Cortex of kidney (tissue), 1 donor: ENCODE data around the gene MRPS34.
A peak's percentile ranks its signal among the peaks of the same experiment; 100 is the strongest.

Experiments used
- DNase-seq: peaks from one replicate; lab custom pipeline; 2025; lab: John Stamatoyannopoulos, UW

MRPS34 gene

DNA sequence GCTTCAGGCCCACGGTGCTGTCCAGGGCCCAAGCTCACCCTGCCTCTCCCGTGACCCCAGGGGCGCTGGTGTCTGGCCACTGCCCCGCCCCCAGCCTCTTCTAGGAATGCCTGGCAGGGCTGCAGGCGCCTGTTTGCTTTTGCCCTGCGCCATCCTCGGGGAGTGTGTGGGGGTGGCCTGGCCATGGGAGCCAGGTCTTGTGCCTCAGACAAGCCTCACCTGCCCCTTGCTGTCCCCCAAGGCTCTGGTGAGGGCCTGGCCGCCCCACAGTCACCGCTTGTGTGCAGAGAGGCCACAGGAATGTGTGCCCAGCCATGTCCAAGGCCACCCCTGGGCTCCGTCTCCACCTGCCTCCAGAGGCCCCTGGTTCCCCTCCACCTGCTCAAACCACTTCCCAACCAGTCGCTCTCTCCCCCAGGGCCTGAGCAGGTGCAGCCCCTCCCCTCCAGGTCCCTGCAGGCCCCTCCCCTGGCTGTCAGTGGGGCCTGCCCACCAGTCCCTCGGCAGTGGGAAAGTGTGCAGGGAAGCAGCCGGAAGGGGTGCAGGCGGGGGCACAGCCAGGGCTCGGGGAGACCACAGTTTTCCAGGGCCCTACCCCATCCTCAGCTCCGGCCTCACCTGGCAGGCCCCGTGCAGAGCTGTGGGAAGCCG, 21.4 kb upstream of the MRPS34 start:
- no peak for DNase-seq

DNA sequence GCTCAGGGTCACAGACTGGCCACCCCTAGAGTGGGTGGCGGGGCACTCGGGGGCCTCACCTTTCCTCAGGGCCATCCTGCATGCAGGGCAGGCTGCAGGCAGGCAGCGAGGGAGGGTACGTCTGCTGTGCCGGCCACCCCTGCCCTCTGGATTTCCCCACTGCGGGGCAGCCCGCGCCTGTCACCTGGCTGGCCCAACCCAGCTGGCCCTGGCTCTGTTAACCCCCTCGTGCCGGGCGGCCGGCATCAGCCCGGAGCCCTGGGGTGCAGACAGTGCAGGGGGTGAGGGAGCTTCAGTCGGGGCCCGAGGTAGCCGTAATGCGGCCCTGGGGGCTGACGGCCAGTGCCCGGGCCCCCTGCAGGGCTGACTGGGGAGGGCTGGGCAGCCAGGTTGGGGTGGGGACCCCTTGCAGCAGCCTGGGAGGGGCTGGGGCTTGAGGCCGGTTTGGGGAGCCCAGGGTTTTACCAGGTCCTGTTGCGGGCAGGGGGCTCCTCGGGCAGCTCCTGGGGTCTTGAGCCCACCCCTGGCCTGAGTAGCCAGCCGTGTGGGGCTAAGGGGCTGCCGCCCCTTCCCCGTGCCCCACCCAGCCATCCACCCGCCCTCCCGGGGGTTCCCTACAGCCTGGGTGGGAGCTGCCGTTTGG, 20.8 kb upstream of the MRPS34 start, which contains the start of gene IGFALS:
TSS of gene IGFALS (minus strand) at position 128 of the 643 bp plus-strand sequence. CDS start at position 75, 53 bp downstream.
- no peak for DNase-seq

DNA sequence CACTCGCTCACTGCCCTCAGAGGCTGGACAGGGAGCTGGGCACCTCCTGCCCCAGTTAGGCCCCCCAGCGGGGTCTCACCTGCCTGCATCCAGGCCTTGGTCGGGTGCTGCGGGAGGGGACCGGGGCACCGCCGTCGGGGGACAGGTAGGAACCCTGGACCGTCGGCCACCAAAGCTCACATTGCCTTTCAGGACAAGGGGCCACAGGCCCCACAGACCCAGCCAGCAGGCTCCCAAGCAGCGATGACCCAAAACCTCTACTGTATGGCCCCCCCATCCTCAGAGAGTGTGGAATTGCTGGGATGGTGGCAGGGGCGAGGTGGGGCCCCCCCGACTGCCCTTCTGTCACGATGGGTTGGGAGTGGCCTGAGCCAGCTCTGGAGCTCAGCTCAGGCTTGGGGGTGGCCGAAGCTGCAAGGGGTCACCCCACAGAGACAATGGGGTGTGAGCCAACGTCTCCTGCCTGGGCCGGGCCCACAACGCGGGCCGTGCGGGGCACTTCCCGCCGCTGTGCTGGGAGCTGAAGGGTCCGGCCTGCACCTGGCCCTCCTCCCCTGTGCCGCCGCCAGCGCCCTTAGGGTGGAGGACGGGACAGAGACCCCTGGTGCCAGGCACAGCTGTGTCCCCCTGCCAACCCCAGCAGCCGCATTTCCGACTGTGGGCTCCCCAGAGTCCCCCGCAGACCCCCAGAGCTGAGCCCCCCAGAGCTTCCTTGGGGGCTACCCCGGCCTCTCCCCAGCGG, 20.1 kb upstream of the MRPS34 start:
- DNase-seq: no peak

DNA sequence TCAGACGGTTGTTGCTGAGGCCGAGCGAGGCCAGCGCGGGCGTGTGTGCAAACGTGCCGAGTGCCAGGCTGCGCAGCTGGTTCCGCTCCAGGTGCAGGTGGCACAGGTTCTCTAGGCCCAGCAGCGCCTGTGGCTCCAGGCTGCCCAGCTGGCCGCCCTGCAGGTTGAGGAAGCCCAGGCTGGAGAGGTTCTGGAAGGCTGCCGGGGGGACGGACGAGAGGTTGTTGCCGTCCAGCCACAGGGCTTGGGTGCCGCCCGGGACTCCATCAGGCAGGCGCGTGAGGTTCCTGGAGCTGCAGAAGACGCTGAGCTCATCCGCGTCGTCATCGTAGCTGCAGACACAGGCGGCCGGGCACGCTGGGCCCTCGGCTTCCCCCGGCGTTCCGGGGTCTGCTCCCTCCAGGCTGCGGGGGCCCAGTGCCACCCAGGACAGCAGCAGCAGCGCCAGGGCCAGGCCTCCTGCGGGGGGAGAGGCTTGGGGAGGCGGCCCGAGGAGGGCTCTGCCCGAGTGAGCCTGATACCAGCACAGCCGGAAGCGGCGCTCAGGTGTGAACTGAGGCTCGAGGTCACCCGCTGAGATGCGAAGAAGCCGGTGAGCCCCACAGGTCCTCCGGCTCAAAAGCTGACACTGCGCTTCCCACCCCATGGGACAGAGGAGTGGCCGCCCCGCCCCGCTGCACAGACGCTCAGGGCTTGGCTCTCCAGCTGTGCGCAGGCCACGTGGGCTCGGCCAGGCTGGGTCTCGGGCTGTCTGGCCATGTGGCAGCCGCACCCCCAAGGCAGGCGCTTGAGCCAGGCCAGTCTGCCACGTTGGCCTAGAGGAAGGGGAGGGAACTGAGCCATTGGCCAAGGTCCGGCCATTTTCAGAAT, 19.2 kb upstream of the MRPS34 start:
- no peak for DNase-seq

DNA sequence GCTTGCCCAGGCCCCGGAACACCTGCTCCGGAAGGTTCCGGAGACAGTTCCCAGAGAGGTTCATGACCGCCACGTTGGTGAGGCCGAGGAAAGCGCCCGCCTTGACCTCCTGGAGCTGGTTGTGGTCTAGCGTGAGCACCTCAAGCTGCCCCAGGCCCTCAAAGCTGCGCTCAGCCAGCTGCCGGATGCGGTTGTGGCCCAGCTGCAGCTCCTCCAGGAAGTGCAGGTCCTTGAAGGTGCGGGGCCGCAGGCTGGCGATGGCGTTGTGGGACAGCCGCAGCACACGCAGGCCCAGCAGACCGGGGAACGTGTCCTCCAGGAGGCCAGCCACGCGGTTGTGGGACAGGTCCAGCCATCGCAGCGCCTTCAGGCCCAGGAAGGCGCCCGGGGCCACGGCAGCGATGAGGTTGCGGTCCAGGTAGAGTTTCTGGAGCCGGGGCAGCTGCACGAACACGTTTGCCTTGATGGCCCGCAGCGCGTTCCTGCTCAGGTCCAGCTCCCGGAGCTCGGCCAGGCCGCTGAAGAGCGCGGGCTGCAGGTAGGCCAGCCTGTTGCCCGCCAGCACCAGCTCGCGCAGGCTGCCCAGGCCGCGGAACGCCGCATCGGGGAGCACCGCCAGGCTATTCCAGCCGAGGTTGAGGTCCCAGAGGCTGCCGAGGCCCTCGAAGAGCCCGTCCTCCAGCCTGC, 18.5 kb upstream of the MRPS34 start:
- DNase-seq: no peak

DNA sequence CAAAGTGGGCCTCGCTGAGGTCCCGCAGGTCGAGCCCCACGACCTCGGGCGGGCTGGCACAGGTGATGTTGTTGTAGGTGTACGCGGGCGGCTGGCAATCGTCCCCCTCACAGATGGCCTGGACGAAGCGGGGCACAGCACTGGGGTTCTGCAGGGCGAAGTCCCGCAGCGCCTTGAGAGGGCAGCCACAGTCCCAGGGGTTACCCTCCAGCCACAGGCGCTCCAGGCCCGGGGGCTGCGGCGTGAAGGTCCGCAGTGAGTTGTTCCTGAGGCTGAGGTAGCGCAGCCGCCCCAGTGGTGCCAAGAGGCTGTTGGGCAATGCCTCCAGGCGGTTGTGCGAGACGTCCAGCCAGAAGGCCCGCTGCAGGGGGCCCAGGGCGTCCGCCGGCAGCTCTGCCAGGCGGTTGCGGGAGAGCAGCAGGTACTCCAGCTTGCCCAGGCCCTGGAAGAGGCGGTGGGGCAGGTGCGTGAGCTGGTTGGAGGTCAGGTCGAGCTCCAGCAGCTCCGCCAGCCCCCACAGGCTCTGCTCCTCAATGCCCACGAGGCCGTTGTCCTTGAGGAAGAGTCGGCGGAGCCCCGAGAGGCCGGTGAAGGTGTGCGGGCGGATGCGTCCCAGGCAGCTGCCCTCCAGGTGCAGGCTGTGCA, 17.8 kb upstream of the MRPS34 start:
- DNase-seq: no peak

DNA sequence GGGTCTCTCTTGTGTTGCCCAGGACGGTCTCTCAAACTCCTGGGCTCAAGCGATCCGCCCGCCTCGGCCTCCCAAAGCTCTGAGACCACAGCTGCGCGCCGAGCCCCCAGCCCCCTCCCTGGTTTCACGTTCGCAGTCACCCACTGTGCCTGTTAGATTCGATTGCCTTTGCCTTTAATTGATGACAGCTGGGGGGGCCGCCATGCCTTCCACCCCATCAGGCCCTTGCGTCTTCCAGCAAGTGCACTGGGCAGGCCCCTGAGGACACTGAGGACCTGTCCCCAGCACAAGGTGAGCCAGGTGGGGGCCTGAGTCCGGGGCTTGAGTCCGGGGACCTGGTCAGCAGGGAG, 17.3 kb upstream of the MRPS34 start:
- no peak for DNase-seq

DNA sequence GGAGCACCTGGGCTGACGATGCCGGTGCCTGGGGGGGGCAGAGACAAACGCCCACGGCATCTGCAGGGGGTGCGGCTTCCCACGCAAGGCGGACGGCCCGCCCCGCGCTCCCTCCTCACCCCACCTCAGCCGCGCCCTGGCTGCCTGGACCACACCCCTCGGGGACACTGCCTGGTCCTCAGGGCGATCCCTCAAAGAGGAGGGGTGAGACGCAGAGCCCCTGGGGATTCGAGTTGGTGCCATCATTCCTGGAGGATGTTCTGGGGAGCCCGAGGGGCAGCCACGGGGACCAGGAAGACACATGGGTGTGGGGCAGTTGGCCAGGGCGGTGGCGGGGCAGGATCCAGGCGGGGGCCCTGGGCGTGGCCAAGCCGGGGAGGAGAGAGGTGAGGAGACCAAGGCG, 16.7 kb upstream of the MRPS34 start:
- no peak for DNase-seq

DNA sequence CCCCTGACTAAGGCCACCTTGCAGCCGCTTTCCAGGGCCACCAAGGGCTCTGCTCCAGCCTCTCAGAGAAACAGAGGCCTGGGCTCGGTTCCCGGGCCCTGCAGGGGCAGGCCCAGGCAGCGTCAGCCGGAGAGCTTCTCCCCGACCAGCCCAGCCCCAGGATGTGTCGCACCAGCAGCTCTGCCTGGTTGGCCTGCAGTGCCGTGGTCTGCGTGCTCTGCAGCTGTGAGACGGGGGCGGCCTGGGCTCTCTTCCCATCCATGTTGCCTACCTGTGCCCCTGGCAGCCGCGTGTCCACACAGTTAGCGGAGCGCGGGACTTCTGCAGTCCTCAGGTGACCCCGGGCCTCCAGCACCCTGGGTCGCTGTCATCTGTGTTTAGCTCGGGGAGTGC, 15.8 kb upstream of the MRPS34 start:
- DNase-seq: no peak

DNA sequence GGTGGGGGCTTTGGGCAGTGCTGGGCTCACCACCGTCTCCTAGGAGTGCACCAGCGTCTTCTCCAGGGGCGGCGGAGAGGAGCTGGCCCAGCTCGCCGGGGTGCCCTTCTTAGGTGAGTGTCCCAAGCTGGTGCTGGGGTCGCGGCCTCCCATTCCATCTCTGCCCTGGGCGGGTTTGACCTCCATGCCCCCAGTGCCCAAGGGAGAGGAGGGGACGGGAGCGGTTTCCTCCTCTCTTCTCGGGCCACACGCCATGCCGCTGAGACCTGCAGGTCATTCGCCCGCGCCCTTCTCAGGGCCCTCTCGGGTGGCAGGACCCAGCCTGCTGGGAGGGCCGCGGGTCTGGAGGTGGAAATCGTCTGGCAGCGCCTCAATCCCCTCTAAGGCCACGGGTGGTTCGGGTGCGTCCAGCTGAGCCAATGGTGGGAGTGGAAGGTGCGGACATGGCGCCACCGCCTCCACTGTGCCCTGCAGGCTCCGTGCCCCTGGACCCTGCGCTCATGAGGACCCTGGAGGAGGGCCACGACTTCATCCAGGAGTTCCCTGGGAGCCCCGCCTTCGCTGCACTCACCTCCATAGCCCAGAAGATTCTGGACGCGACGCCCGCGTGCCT, 15.3 kb upstream of the MRPS34 start:
- DNase-seq: no peak

DNA sequence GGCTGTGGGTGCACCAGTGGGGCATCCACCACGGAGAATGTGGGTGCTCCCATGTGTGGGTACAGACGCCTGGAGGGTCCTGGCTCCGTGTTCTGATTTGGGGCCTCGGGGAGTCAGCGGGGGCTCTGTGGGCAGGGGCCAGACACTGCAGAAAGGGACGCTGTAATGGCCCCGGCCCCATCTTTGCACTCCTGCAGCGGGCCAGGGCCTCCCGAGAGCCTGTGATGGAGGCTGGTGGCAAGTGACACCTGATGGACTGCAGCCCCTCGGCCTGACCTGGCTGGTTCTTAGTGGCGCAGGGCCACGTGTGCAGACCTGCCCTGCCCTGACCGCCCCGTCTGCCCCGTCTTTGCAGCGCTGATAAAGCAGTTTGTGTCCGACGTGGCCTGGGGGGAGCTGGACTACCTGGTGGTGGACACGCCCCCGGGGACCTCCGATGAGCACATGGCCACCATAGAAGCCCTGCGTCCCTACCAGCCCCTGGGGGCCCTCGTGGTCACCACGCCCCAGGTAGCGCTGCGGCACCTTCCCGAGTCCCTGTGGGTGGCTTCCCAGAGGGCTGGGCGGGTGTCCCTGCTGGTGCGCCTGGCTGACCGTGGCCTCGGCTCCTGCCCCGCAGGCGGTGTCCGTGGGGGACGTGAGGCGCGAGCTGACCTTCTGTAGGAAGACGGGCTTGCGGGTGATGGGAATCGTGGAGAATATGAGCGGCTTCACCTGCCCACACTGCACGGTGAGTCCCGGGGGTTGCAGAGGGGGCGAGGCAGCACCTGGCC, 14.6 kb upstream of the MRPS34 start:
- no peak for DNase-seq

DNA sequence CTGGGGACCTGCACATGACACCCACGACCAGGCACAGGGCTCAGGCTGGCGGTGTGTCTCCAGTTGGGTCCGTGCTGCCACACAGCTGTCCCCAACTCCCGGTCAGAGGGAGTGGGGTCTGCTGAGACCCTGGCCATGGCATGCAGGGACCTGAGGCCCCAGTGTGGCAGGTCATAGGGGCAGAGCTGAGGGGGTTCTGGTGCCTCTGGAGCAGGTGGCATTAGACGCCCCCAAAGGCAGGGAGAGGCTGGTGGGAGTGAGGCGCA, 14.1 kb upstream of the MRPS34 start:
- no peak for DNase-seq

DNA sequence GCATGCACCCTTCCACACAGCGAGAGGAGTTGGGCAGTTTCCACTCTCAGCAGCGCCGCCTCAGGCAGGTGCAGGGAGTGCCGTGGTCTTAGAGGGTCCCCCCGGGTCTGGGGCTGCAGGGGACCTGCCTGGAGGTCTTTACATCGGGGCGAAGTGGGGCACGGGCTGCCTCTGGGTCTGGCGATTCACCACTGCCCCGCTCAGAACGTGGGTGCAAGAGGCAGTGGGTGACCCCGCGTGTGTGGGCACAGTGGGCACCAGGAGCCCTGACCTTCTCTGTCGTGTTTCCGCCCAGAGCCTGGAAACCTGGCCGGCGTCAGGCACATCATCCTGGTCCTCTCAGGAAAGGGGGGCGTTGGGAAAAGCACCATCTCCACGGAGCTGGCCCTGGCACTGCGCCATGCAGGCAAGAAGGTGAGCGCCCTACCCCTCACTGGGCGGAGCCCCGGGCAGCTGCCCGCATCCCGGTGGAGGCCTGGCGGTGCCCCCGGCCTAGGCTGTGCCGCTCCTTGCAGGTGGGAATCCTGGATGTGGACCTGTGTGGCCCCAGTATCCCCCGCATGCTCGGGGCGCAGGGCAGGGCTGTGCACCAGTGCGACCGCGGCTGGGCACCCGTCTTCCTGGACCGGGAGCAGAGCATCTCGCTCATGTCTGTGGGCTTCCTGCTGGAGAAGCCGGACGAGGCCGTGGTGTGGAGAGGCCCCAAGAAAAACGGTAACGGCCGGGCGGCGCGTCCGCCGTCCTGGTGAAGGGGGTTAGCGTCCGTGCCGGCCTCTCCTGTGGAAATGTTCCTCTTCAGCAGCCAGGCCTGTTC, 13.5 kb upstream of the MRPS34 start:
- no peak for DNase-seq

DNA sequence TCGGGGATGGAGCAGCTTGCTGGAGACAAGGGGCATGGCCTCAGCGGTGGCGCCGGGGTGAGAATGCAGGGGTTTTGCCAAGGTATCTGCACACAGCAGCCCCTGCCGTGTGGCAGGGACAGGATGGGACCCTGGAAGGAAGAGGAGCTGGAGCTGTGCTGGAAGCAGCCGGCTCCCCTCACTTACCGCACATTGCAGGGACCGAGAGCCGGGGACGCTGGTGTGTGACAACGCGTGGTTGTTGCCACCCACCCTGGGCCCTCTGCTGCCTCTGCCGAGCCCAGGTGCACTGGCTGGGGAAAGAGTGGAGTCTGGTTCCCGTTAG, 12.9 kb upstream of the MRPS34 start:
- no peak for DNase-seq

DNA sequence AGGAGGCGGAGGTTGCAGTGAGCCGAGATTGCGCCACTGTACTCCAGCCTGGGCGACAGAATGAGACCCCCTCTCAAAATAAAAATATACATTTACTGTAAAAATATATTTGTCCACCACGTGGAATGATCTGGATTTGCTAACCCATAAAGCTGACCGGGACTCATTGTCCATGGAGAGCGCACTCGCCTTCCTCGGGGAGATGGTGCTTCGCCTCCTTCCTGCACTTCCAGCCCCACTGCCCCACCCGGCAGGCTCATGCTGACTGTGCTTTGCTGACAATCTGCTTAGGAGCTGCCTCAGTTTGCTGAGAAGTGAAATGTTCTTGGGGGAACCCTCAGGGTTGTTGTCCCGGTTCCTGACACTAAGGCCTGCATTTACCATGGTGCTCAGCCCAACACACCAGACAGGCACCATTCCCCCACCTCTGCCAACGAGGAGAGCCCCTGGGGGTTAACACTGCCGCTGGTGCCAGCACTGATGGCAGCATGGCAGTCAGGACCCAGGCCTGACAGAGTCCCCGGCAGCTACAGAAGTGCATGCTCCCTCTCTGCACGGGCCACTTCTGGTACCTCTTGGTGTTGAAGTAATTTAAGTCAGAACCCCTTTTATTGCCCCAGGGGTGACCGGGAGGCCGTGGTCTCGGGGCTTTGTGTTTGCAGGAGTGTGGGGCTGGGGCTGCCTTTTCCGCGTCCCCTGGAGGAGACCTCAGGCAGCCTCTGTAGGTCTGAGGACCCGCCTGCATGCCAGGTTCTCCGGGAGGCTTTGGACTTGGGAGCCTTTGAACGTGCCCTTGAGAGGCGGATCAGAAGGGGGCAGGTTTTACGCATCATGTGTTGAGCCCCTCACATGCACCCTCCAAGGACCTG, 12.3 kb upstream of the MRPS34 start:
- no peak for DNase-seq

DNA sequence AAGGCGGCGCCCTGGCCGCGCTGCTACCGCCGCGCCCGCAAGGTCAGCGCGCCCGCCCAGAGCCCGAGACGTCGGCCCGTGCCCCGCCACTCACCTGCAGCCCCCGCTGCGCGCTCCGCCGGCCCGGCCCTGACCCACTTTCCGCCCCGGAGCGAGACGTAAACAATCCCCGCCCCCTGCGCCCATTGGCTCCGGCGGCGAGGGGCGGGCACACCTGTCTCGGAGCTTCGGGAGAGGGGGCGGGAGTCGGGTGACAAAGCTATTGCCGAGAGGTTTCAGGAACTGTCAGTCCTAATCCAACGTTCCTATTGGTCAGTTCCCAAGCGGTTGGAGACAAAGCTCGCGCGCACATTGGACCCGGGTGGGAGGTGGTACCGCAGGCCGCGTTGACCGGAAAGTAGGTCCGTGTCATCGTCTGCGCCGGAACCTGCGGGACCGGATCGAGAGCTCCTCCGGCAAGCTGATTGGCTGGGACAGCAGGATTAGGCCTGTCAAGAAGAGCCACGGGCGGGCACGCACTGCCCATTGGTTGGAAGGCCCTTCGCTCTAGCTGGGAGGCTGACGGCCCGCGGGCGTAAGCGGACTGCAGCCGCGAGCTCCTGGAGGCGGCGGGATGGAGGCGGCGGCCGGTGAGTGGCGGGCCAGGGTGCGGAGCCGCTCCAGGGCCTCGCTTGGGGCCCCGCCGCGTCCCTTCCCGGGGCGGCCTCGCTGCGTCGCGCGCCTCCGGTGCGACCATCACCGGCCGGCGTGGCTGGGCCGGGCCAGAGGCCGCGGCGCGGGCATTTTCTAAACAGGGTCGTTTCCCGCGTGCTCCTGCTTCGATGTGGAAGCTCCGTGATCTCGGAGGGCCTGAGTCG, 9.7 kb upstream of the MRPS34 start, which contains the start of the genes NUBP2 and SPSB3:
TSS of gene NUBP2 (plus strand) at position 553 of the 857 bp plus-strand sequence. CDS start at position 614, 61 bp downstream.
TSS of gene SPSB3 (minus strand) at position 164 of the 857 bp plus-strand sequence. CDS start 1,088 bp downstream, outside the sequence.
- DNase-seq: peak; percentile 100

DNA sequence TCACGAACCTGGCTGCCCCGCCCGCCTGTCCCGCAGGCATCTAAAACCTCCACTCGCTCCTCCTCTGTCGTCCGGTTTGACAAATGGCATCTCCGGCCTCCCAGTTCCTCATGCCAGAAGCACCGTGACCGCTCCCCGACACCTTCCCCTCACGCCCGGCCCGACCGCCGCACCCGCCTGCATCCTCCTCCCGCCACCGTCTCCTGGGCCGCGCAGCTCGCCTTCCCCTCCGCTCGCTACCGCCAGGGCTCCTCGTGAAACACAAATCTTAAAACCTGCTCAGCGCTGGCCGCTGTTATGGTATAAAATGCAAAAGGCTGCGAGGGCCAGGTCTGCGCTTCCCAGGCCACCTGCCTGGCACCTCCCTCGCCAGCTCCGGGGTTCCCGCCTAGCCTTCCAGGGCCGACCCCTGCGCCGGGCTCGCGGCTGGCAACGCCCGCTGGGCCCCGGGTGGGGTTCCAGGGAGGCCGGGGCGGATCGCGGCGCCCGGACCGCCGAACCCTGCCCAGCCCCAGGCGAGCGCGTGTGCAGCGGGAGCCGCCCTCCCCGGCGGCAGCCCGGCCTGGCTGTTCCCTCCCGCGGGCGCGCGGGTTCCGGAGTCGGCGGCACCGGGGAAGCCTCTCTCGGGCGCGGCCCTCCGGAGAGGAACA, 8.9 kb upstream of the MRPS34 start:
- no peak for DNase-seq
